Peyer's patch (tissue), 4 donors: Measurements from ENCODE around the gene HRG.

ENCODE experiments used
- POLR2A ChIP-seq, 2 donors: fragments of 450-650 bp; IDR thresholded peaks; one replicate each; pipeline ENCODE4 v1.5.1; 2017; ENCODE audit warnings: antibody characterized with exemption in 2 of 2, mild to moderate bottlenecking in 2 of 2, moderate library complexity in 2 of 2
- TF ChIP-seq, protein P1 (sequence below), 6 experiments: fragments of 450-650 bp in 4 of 6; fragments of 200-600 bp in 2 of 6; sonication (generic) in 1 of 6; IDR thresholded peaks; one replicate each; pipeline ENCODE4 v1.5.1; 2017 to 2019; ENCODE audit warnings: antibody characterized with exemption in 6 of 6, mild to moderate bottlenecking in 3 of 6, moderate library complexity in 1 of 6

DNA sequence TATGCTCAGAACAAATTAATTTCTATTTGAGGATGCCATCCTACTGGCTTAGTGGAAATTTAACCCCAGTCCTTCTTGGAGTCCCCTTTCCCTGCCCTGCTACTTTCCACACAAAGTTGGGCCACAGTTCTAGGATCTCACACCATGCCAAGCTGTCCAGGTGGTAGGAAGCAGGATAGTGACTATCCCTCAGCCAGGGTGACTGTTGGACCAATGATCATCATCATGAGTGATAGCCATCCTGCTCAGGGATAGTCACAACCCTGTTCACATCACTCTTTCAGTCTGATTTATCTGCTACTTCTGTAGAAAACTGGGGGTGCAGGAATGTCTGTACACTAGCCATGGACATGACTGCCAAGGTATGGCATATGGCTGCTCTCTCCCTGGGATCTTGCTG is 12.8 kb downstream of the HRG start:
- TF ChIP-seq, protein P1, sequence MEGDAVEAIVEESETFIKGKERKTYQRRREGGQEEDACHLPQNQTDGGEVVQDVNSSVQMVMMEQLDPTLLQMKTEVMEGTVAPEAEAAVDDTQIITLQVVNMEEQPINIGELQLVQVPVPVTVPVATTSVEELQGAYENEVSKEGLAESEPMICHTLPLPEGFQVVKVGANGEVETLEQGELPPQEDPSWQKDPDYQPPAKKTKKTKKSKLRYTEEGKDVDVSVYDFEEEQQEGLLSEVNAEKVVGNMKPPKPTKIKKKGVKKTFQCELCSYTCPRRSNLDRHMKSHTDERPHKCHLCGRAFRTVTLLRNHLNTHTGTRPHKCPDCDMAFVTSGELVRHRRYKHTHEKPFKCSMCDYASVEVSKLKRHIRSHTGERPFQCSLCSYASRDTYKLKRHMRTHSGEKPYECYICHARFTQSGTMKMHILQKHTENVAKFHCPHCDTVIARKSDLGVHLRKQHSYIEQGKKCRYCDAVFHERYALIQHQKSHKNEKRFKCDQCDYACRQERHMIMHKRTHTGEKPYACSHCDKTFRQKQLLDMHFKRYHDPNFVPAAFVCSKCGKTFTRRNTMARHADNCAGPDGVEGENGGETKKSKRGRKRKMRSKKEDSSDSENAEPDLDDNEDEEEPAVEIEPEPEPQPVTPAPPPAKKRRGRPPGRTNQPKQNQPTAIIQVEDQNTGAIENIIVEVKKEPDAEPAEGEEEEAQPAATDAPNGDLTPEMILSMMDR (IDR thresholded peaks at IDR 0.05), result no peak
- no peak for TF ChIP-seq POLR2A (IDR thresholded peaks at IDR 0.05)
